GM19324 (cell line): ENCODE data around the gene DIP2B.
"Not testable (repeated sequence)": the region's sequence is repeated elsewhere in the genome, so short reads cannot be mapped to it uniquely, and the experiment has no call there.

Source experiments
- ATAC-seq: cut with Tn5 transposase; IDR thresholded peaks from one replicate; pipeline ENCODE4 v1.9.1; 2021; ENCODE audit warnings: mild to moderate bottlenecking, moderate library complexity; ENCODE audit not compliant: unreplicated experiment, low FRiP score

The DIP2B gene

GRCh38 chr12:50661300-50662115 is 156.7 kb downstream of the DIP2B start:
- no peak for ATAC-seq

GRCh38 chr12:50662116-50662510 is 157.3 kb downstream of the DIP2B start:
- ATAC-seq: no peak

- no peak for ATAC-seq
Measured at GRCh38 chr12:50665170-50665569, 160.4 kb downstream of the DIP2B start.

- ATAC-seq: no peak
Measured at GRCh38 chr12:50665609-50666008, 160.8 kb downstream of the DIP2B start.

GRCh38 chr12:50666023-50666422 is 161.2 kb downstream of the DIP2B start:
- ATAC-seq: no peak

GRCh38 chr12:50672158-50672557 is 167.4 kb downstream of the DIP2B start:
- no peak for ATAC-seq

- ATAC-seq: no peak
Measured at GRCh38 chr12:50676756-50677155, 172.0 kb downstream of the DIP2B start.

GRCh38 chr12:50677858-50678257 is 173.1 kb downstream of the DIP2B start:
- no peak for ATAC-seq

- no peak for ATAC-seq
Measured at GRCh38 chr12:50678650-50679365, 174.0 kb downstream of the DIP2B start.

- ATAC-seq: no peak
Measured at GRCh38 chr12:50679612-50680011, 174.8 kb downstream of the DIP2B start.

GRCh38 chr12:50681064-50681463 is 176.3 kb downstream of the DIP2B start:
- not testable (repeated sequence) for ATAC-seq

- ATAC-seq: no peak
Measured at GRCh38 chr12:50685641-50686040, 180.9 kb downstream of the DIP2B start.

GRCh38 chr12:50686406-50686805 is 181.6 kb downstream of the DIP2B start:
- ATAC-seq: no peak

- no peak for ATAC-seq
Measured at GRCh38 chr12:50686976-50687375, 182.2 kb downstream of the DIP2B start.

- ATAC-seq: no peak
Measured at GRCh38 chr12:50689437-50689836, 184.7 kb downstream of the DIP2B start.

- no peak for ATAC-seq
Measured at GRCh38 chr12:50690925-50691324, 186.1 kb downstream of the DIP2B start.

GRCh38 chr12:50695961-50696360 is 191.2 kb downstream of the DIP2B start:
- no peak for ATAC-seq

- ATAC-seq: no peak
Measured at GRCh38 chr12:50696931-50697330, 192.1 kb downstream of the DIP2B start.

- no peak for ATAC-seq
Measured at GRCh38 chr12:50699154-50699553, 194.4 kb downstream of the DIP2B start.

- ATAC-seq: no peak
Measured at GRCh38 chr12:50699940-50700339, 195.2 kb downstream of the DIP2B start.

- ATAC-seq: no peak
Measured at GRCh38 chr12:50706606-50707005, 201.8 kb downstream of the DIP2B start.

GRCh38 chr12:50707396-50707795 is 202.6 kb downstream of the DIP2B start:
- ATAC-seq: no peak
